Activated CD8-positive, alpha-beta T cell treated with anti-CD3 and anti-CD28 coated beads, Interleukin-2, amount 10 ng/mL, durations not matched to agents 7 days and 5 days (primary cell): ENCODE measurements around the gene ST6GAL2. TPM values are rescaled to one million over a fixed set of nuclear protein-coding genes. Genes with fewer than 3 reads are reported as not detected.

Source experiments
- ATAC-seq: fragments of 150-1000 bp; cut with Tn5 transposase; one replicate; pipeline ENCODE4 v1.10.0; 2021; ENCODE audit warnings: moderate library complexity
- CTCF ChIA-PET: fragments of 350-600 bp; sonication (Branson Sonifier 250); formaldehyde crosslinking; loops from one replicate; lab custom pipeline; 2021; ENCODE audit warnings: antibody characterized with exemption; lab: Charles Lee
- POLR2A ChIA-PET: fragments of 350-600 bp; sonication (Branson Sonifier 250); formaldehyde crosslinking; loops from one replicate; lab custom pipeline; 2021; ENCODE audit warnings: antibody characterized with exemption; lab: Charles Lee
- DNase-seq: peaks from one replicate; pipeline ENCODE4 v3.0.0-alpha.2; 2020
- H3K27ac Mint-ChIP-seq: one replicate; pipeline ENCODE4 v1.8.0; 2021; ENCODE audit warnings: mild to moderate bottlenecking, mixed read lengths
- H3K27me3 Mint-ChIP-seq: one replicate; pipeline ENCODE4 v1.8.0; 2021; ENCODE audit warnings: low read depth, mixed read lengths
- H3K36me3 Mint-ChIP-seq: one replicate; pipeline ENCODE4 v1.8.0; 2021; ENCODE audit warnings: low read depth, mixed read lengths
- H3K4me1 Mint-ChIP-seq: one replicate; pipeline ENCODE4 v1.8.0; 2021; ENCODE audit warnings: low read depth, mixed read lengths
- H3K4me3 Mint-ChIP-seq: one replicate; pipeline ENCODE4 v1.8.0; 2021; ENCODE audit warnings: mild to moderate bottlenecking, mixed read lengths
- H3K9me3 Mint-ChIP-seq: one replicate; pipeline ENCODE4 v1.8.0; 2022; ENCODE audit warnings: mixed read lengths; ENCODE audit not compliant: insufficient read depth
- total RNA-seq, 2 experiments: library from RNA; stranded (reverse); gene quantifications; one replicate each; pipeline ENCODE4 v1.2.3, GENCODE V29; 2021

Gene ST6GAL2, protein sequence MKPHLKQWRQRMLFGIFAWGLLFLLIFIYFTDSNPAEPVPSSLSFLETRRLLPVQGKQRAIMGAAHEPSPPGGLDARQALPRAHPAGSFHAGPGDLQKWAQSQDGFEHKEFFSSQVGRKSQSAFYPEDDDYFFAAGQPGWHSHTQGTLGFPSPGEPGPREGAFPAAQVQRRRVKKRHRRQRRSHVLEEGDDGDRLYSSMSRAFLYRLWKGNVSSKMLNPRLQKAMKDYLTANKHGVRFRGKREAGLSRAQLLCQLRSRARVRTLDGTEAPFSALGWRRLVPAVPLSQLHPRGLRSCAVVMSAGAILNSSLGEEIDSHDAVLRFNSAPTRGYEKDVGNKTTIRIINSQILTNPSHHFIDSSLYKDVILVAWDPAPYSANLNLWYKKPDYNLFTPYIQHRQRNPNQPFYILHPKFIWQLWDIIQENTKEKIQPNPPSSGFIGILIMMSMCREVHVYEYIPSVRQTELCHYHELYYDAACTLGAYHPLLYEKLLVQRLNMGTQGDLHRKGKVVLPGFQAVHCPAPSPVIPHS
- total RNA-seq: not detected

- Mint-ChIP-seq H3K4me1 (peaks cover 12% of the 10 kb centered on the region), H3K36me3 (no peaks in the 10 kb centered on the region), H3K4me3 (no peak within 1 kb of the TSS), H3K27me3 (peaks cover 34% of the 10 kb centered on the region), H3K27ac (no peak within 1 kb of the TSS), H3K9me3 (no peaks in the 10 kb centered on the region)
- no peak for ATAC-seq
- no peak for DNase-seq
- POLR2A ChIA-PET: no interaction called here
- CTCF ChIA-PET: no interaction called here
Observed at GRCh38 chr2:106885971-106886915, at the start of gene ST6GAL2. TSS of gene ST6GAL2 (minus strand) at chr2:106886167. CDS start at chr2:106843977, 42,190 bp downstream.

- POLR2A ChIA-PET: no interaction called here
- H3K9me3 Mint-ChIP-seq: no peaks in the 10 kb centered on the region
- H3K4me1 Mint-ChIP-seq: no peaks in the 10 kb centered on the region
- no peak overlapping the region for H3K27ac Mint-ChIP-seq
- no peaks in the 10 kb centered on the region for H3K36me3 Mint-ChIP-seq
- DNase-seq (no peak), ATAC-seq (no peak)
- no peak overlapping the region for H3K4me3 Mint-ChIP-seq
- no peaks in the 10 kb centered on the region for H3K27me3 Mint-ChIP-seq
- CTCF ChIA-PET: no interaction called here
Observed at GRCh38 chr2:106932644-106933043, 46.7 kb upstream of the ST6GAL2 start.

GRCh38 chr2:106931717-106932335 is 45.9 kb upstream of the ST6GAL2 start:
- ChIA-PET POLR2A (no interaction called here), CTCF (no interaction called here)
- Mint-ChIP-seq H3K27ac (no peak overlapping the region), H3K4me3 (no peak overlapping the region), H3K36me3 (no peaks in the 10 kb centered on the region), H3K9me3 (no peaks in the 10 kb centered on the region), H3K27me3 (no peaks in the 10 kb centered on the region), H3K4me1 (no peaks in the 10 kb centered on the region)
- ATAC-seq: no peak
- no peak for DNase-seq

- Mint-ChIP-seq H3K4me3 (no peak overlapping the region), H3K36me3 (no peaks in the 10 kb centered on the region), H3K27me3 (no peaks in the 10 kb centered on the region), H3K27ac (no peak overlapping the region), H3K9me3 (peaks cover 3% of the 10 kb centered on the region), H3K4me1 (no peaks in the 10 kb centered on the region)
- ChIA-PET POLR2A (interaction anchor here (0.7 kb wide), 1 partner anchor 320 kb away, joined by 3 read pairs; no protein-coding TSS in a partner anchor), CTCF (no interaction called here)
- no peak for ATAC-seq
- DNase-seq: no peak
Observed at GRCh38 chr2:106921451-106921850, 35.5 kb upstream of the ST6GAL2 start.

GRCh38 chr2:106919012-106919411 is 33.0 kb upstream of the ST6GAL2 start:
- ChIA-PET CTCF (no interaction called here), POLR2A (no interaction called here)
- H3K36me3 Mint-ChIP-seq: no peaks in the 10 kb centered on the region
- H3K4me3 Mint-ChIP-seq: no peak overlapping the region
- H3K27ac Mint-ChIP-seq: no peak overlapping the region
- H3K9me3 Mint-ChIP-seq: no peaks in the 10 kb centered on the region
- ATAC-seq (no peak), DNase-seq (no peak)
- H3K27me3 Mint-ChIP-seq: no peaks in the 10 kb centered on the region
- H3K4me1 Mint-ChIP-seq: no peaks in the 10 kb centered on the region

DNA sequence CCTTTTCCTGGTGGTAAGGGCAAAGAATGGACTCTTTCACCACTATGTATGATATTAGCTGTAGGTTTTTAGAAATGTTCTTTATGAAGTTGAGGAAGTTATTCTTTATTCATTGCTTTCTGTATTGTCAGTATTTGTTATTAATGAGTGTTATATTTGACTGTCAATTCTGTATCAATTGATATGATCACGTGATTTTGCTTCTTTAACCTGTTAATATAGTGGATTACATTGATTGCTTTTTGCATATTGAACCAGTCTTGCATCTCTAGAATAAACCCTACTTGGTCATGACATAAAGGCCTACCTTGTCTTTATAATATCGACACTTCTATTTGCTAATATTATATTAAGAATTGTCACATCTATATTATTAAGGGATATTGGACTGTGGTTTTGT is 18.3 kb upstream of the ST6GAL2 start:
- Mint-ChIP-seq H3K36me3 (no peaks in the 10 kb centered on the region), H3K27me3 (no peaks in the 10 kb centered on the region), H3K4me1 (no peaks in the 10 kb centered on the region), H3K27ac (no peak overlapping the region), H3K9me3 (peaks cover 4% of the 10 kb centered on the region), H3K4me3 (no peak overlapping the region)
- POLR2A ChIA-PET: no interaction called here
- ATAC-seq (no peak), DNase-seq (no peak)
- CTCF ChIA-PET: no interaction called here

- ATAC-seq (no peak), DNase-seq (no peak)
- ChIA-PET CTCF (no interaction called here), POLR2A (no interaction called here)
- Mint-ChIP-seq H3K4me3 (no peak overlapping the region), H3K36me3 (no peaks in the 10 kb centered on the region), H3K27me3 (no peaks in the 10 kb centered on the region), H3K27ac (no peak overlapping the region), H3K4me1 (no peaks in the 10 kb centered on the region), H3K9me3 (peaks cover 3% of the 10 kb centered on the region)
Observed at GRCh38 chr2:106899786-106900530, 14.0 kb upstream of the ST6GAL2 start.

GRCh38 chr2:106894545-106894944 is 8.6 kb upstream of the ST6GAL2 start:
- Mint-ChIP-seq H3K27ac (no peak overlapping the region), H3K9me3 (no peaks in the 10 kb centered on the region), H3K4me1 (peaks cover 9% of the 10 kb centered on the region), H3K27me3 (peaks cover 8% of the 10 kb centered on the region), H3K36me3 (no peaks in the 10 kb centered on the region), H3K4me3 (no peak overlapping the region)
- ATAC-seq (no peak), DNase-seq (no peak)
- POLR2A ChIA-PET: no interaction called here
- CTCF ChIA-PET: no interaction called here

DNA sequence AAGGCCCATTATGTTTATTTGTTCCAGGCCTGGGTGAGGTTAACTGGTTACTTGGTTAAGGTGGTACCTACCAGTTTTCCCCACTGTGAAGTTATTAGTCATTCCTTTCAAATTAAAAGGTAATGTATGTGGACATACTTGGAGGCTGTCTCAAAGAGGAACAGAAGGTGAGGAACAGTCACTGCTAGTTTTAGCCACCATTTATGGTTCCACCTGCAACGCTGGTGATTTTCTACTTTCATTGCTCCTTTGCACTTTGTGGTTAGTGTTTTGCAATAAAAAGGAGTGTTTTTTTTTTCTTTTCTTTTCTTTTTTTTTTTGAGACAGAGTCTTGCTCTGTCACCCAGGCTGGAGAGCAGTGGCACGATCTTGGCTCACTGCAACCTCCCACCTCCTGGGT is 6.1 kb upstream of the ST6GAL2 start:
- Mint-ChIP-seq H3K36me3 (no peaks in the 10 kb centered on the region), H3K9me3 (no peaks in the 10 kb centered on the region), H3K4me3 (no peak overlapping the region), H3K27ac (no peak overlapping the region), H3K27me3 (peaks cover 14% of the 10 kb centered on the region), H3K4me1 (peaks cover 9% of the 10 kb centered on the region)
- ChIA-PET CTCF (no interaction called here), POLR2A (no interaction called here)
- DNase-seq (no peak), ATAC-seq (no peak)

DNA sequence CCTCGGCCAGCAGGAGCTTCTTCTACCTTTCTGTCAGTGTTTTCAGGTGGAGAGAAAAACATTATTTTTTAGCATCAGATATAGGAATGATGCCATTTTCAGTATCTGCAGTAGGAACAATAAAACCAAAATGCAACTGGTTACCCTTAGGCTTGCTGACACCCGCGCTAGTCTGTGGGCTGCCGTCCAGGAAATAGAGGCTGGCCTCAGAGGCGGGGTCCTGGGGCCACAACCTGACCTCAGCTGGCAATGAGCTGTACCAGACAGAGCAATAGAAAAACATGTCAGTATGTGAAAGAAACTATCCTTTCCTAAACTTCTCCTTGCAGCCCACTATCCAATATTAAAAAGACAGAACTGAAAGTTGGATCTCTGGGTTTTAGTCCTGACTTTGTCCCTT is 4.6 kb upstream of the ST6GAL2 start:
- H3K4me1 Mint-ChIP-seq: peaks cover 12% of the 10 kb centered on the region
- no peak overlapping the region for H3K27ac Mint-ChIP-seq
- DNase-seq: peak; percentile 25
- ChIA-PET POLR2A (no interaction called here), CTCF (no interaction called here)
- H3K4me3 Mint-ChIP-seq: no peak overlapping the region
- H3K36me3 Mint-ChIP-seq: no peaks in the 10 kb centered on the region
- H3K9me3 Mint-ChIP-seq: no peaks in the 10 kb centered on the region
- no peak for ATAC-seq
- H3K27me3 Mint-ChIP-seq: peaks cover 18% of the 10 kb centered on the region
